22Rv1 (cell line): Measurements from ENCODE around the gene MYL12A.

Experiments used
- H3K27ac ChIP-seq: fragments of 450-650 bp; 2 replicates; pipeline ENCODE4 v1.5.1; 2017
- CTCF ChIP-seq: fragments of 450-650 bp; IDR thresholded peaks from 2 replicates; pipeline ENCODE4 v1.5.1; 2017; ENCODE audit warnings: mild to moderate bottlenecking
- ZFX ChIP-seq: fragments of 450-650 bp; IDR thresholded peaks from 2 replicates; pipeline ENCODE4 v1.6.1; 2017; ENCODE audit warnings: antibody characterized with exemption, borderline replicate concordance

MYL12A gene

GRCh38 chr18:3251249-3251962, 3.8 kb downstream of the MYL12A start:
- no peak for TF ChIP-seq ZFX
- no peak for TF ChIP-seq CTCF
- no peak overlapping the region for H3K27ac ChIP-seq

GRCh38 chr18:3251963-3252277, 4.3 kb downstream of the MYL12A start:
- TF ChIP-seq CTCF (no peak), ZFX (no peak)
- H3K27ac ChIP-seq: no peak overlapping the region

- H3K27ac ChIP-seq: 0 out of 2 replicates have a peak overlapping the region, but pooled peaks have one; percentile 0
- no peak for TF ChIP-seq CTCF
- TF ChIP-seq ZFX: no peak
Observed at GRCh38 chr18:3252843-3253242, 5.2 kb downstream of the MYL12A start.

GRCh38 chr18:3254725-3255124, 7.1 kb downstream of the MYL12A start:
- TF ChIP-seq ZFX (no peak), CTCF (no peak)
- H3K27ac ChIP-seq: peak overlapping the region; percentile 86

- peak overlapping the region; percentile 86 for H3K27ac ChIP-seq
- TF ChIP-seq CTCF (no peak), ZFX (no peak)
Observed at GRCh38 chr18:3255611-3256165, 8.1 kb downstream of the MYL12A start.

- peak overlapping the region; percentile 86 for H3K27ac ChIP-seq
- TF ChIP-seq ZFX: no peak
- TF ChIP-seq CTCF: no peak
Observed at GRCh38 chr18:3256693-3257626, 9.4 kb downstream of the MYL12A start.
